ENCODE measurements around the gene NCKAP5.

NCKAP5 gene

DNA sequence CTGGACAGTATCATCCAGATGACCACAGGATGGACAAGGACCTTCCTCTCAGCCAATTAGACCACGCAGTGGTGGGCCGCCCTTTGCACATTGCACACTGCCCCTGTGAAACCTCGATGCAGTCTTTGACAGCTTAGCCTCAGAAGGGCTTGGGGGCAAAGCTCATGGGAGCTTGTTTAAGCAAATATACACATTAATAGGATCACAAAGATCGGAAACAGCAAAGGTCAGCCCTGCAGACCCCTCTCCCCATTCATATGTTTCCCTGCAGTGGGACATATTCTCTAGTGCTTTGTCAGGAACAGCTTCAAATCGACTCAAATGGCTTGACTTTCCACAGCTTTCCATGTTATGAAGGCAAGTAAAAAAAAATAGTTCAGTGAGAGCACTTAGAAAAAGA, 708.7 kb downstream of the NCKAP5 start:
- FAIRE-seq (no peak), DNase-seq (ENCODE audit: insufficient read length) (no peak)
- no peak for TF ChIP-seq POLR2AphosphoS5 (IDR thresholded peaks at IDR 0.05; ENCODE audit: low read depth, low read length)
- TF ChIP-seq POLR2A (IDR thresholded peaks at IDR 0.05; ENCODE audit: low read depth, low read length): no peak
- no peak for TF ChIP-seq TAF1 (IDR thresholded peaks at IDR 0.05; ENCODE audit: borderline replicate concordance, low read depth, low read length)

DNA sequence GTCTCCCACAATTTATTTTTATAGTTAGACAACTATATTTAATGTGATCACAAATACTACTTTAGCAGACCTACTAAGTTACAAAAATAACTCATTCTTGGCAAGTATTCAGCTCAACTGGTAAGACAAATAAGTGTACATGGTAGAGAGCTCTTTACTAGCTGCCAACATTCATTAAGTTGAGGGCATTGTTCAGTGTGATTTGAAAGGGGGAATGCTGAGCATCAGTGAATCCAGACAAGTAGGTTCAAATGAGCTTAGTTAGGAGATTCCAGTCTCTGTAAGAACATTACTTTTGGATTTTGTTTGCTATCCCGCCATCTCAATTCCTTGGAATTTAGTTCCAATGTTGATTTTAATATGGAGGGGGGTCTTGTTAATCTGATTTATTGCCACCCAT, 710.9 kb downstream of the NCKAP5 start:
- FAIRE-seq (no peak), DNase-seq (ENCODE audit: insufficient read length) (no peak)
- TF ChIP-seq POLR2A (IDR thresholded peaks at IDR 0.05; ENCODE audit: low read depth, low read length): no peak
- no peak for TF ChIP-seq POLR2AphosphoS5 (IDR thresholded peaks at IDR 0.05; ENCODE audit: low read depth, low read length)
- TF ChIP-seq TAF1 (IDR thresholded peaks at IDR 0.05; ENCODE audit: borderline replicate concordance, low read depth, low read length): no peak

- DNase-seq (ENCODE audit: insufficient read length): no peak
- FAIRE-seq: no peak
- TF ChIP-seq TAF1 (IDR thresholded peaks at IDR 0.05; ENCODE audit: borderline replicate concordance, low read depth, low read length) (no peak), POLR2A (IDR thresholded peaks at IDR 0.05; ENCODE audit: low read depth, low read length) (no peak), POLR2AphosphoS5 (IDR thresholded peaks at IDR 0.05; ENCODE audit: low read depth, low read length) (no peak)
Measured at GRCh38 chr2:132850688-132851087, 717.6 kb downstream of the NCKAP5 start.

GRCh38 chr2:132849118-132849517, 719.1 kb downstream of the NCKAP5 start:
- no peak for TF ChIP-seq POLR2A (IDR thresholded peaks at IDR 0.05; ENCODE audit: low read depth, low read length)
- no peak for TF ChIP-seq POLR2AphosphoS5 (IDR thresholded peaks at IDR 0.05; ENCODE audit: low read depth, low read length)
- no peak for TF ChIP-seq TAF1 (IDR thresholded peaks at IDR 0.05; ENCODE audit: borderline replicate concordance, low read depth, low read length)
- no peak for FAIRE-seq

GRCh38 chr2:132845339-132845738, 722.9 kb downstream of the NCKAP5 start:
- TF ChIP-seq POLR2AphosphoS5 (IDR thresholded peaks at IDR 0.05; ENCODE audit: low read depth, low read length): no peak
- TF ChIP-seq TAF1 (IDR thresholded peaks at IDR 0.05; ENCODE audit: borderline replicate concordance, low read depth, low read length): no peak
- TF ChIP-seq POLR2A (IDR thresholded peaks at IDR 0.05; ENCODE audit: low read depth, low read length): no peak
- DNase-seq (ENCODE audit: insufficient read length): no peak
- FAIRE-seq: no peak

More at GRCh38 chr2:132849118-132849517, 719.1 kb downstream of the NCKAP5 start:
- no peak for DNase-seq (ENCODE audit: insufficient read length)

GRCh38 chr2:132844585-132844984, 723.7 kb downstream of the NCKAP5 start:
- TF ChIP-seq POLR2AphosphoS5 (IDR thresholded peaks at IDR 0.05; ENCODE audit: low read depth, low read length) (no peak), POLR2A (IDR thresholded peaks at IDR 0.05; ENCODE audit: low read depth, low read length) (no peak), TAF1 (IDR thresholded peaks at IDR 0.05; ENCODE audit: borderline replicate concordance, low read depth, low read length) (no peak)
- no peak for FAIRE-seq

GRCh38 chr2:132837769-132838168, 730.5 kb downstream of the NCKAP5 start:
- no peak for DNase-seq (ENCODE audit: insufficient read length)
- no peak for TF ChIP-seq POLR2AphosphoS5 (IDR thresholded peaks at IDR 0.05; ENCODE audit: low read depth, low read length)
- TF ChIP-seq POLR2A (IDR thresholded peaks at IDR 0.05; ENCODE audit: low read depth, low read length): no peak
- no peak for TF ChIP-seq TAF1 (IDR thresholded peaks at IDR 0.05; ENCODE audit: borderline replicate concordance, low read depth, low read length)
- no peak for FAIRE-seq

More at GRCh38 chr2:132844585-132844984, 723.7 kb downstream of the NCKAP5 start:
- DNase-seq (ENCODE audit: insufficient read length): no peak

DNA sequence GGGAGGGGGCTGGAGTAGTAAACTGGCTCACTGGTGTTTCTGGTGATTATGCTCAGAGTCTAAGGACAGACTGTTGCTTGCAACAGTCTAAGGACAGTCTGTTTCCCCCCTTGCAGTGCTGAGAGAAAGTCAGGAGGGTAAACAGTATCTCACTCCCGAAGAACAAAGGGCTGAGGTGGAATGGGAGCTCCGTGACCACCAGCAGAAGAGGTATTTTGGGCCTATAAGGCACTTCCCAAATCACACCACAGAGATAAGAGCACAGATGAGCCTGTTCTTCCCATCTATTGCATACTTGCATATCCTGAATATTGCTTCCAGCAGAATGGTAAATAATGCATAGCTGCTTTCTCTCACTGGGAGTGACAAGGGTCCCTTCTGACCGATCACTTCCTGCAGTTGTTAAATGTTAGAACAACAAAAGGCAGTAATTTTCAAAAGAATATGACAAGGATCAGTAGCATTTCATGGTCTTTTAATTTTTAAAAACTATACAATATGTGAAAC, 737.9 kb downstream of the NCKAP5 start:
- no peak for TF ChIP-seq POLR2AphosphoS5 (IDR thresholded peaks at IDR 0.05; ENCODE audit: low read depth, low read length)
- no peak for TF ChIP-seq TAF1 (IDR thresholded peaks at IDR 0.05; ENCODE audit: borderline replicate concordance, low read depth, low read length)
- no peak for TF ChIP-seq POLR2A (IDR thresholded peaks at IDR 0.05; ENCODE audit: low read depth, low read length)
- DNase-seq (ENCODE audit: insufficient read length) (no peak), FAIRE-seq (no peak)

- TF ChIP-seq TAF1 (IDR thresholded peaks at IDR 0.05; ENCODE audit: borderline replicate concordance, low read depth, low read length) (no peak), POLR2AphosphoS5 (IDR thresholded peaks at IDR 0.05; ENCODE audit: low read depth, low read length) (no peak), POLR2A (IDR thresholded peaks at IDR 0.05; ENCODE audit: low read depth, low read length) (no peak)
- DNase-seq (ENCODE audit: insufficient read length) (no peak), FAIRE-seq (no peak)
Measured at GRCh38 chr2:132825601-132826000, 742.7 kb downstream of the NCKAP5 start.

GRCh38 chr2:132824716-132825115, 743.5 kb downstream of the NCKAP5 start:
- DNase-seq (ENCODE audit: insufficient read length): no peak
- FAIRE-seq: no peak
- TF ChIP-seq POLR2A (IDR thresholded peaks at IDR 0.05; ENCODE audit: low read depth, low read length): no peak
- no peak for TF ChIP-seq TAF1 (IDR thresholded peaks at IDR 0.05; ENCODE audit: borderline replicate concordance, low read depth, low read length)
- TF ChIP-seq POLR2AphosphoS5 (IDR thresholded peaks at IDR 0.05; ENCODE audit: low read depth, low read length): no peak

GRCh38 chr2:132816234-132816633, 752.0 kb downstream of the NCKAP5 start:
- TF ChIP-seq POLR2AphosphoS5 (IDR thresholded peaks at IDR 0.05; ENCODE audit: low read depth, low read length) (no peak), TAF1 (IDR thresholded peaks at IDR 0.05; ENCODE audit: borderline replicate concordance, low read depth, low read length) (no peak), POLR2A (IDR thresholded peaks at IDR 0.05; ENCODE audit: low read depth, low read length) (no peak)
- DNase-seq (ENCODE audit: insufficient read length) (no peak), FAIRE-seq (no peak)

GRCh38 chr2:132815516-132815915, 752.7 kb downstream of the NCKAP5 start:
- FAIRE-seq (no peak), DNase-seq (ENCODE audit: insufficient read length) (no peak)
- TF ChIP-seq POLR2A (IDR thresholded peaks at IDR 0.05; ENCODE audit: low read depth, low read length): no peak

DNA sequence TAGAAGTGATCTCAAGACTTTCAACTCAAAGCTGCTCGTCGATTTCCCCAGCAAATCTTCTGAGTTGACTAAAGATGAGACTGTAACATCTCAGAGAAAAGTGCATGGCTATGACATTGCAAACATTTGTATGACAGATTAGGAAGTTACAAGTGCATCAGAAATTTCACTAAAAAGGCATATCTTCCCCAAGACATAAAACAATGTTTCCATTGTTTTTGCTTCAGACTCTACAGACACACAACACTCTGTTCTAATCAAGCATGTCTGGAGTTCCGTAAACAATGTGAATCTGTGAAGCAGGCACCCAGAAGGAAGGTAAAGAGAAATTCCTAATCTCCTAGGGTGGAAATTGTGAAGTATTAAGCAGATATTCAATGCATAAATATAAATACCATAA, 753.6 kb downstream of the NCKAP5 start:
- no peak for TF ChIP-seq TAF1 (IDR thresholded peaks at IDR 0.05; ENCODE audit: borderline replicate concordance, low read depth, low read length)
- no peak for TF ChIP-seq POLR2A (IDR thresholded peaks at IDR 0.05; ENCODE audit: low read depth, low read length)
- no peak for TF ChIP-seq POLR2AphosphoS5 (IDR thresholded peaks at IDR 0.05; ENCODE audit: low read depth, low read length)
- FAIRE-seq: no peak
- DNase-seq (ENCODE audit: insufficient read length): no peak

Measured in GM12892 (cell line).